ENCODE data around the gene NRG3. TPM values are rescaled to one million over a fixed set of nuclear protein-coding genes. Genes with fewer than 3 reads are reported as not detected.

NRG3 gene
- polyA plus RNA-seq, 3 donors: 0.07 to 0.34 (median 0.18) TPM

- no peak overlapping the region for H3K27ac ChIP-seq (ENCODE audit: low read depth, low read length)
Observed at GRCh38 chr10:82160307-82160706, 285.3 kb downstream of the NRG3 start.

GRCh38 chr10:82161264-82161663 lies 286.3 kb downstream of the NRG3 start:
- no peak overlapping the region for H3K27ac ChIP-seq (ENCODE audit: low read depth, low read length)
- 67 to 73% (median 71%) methylated on average over 2 of the region's 2 CpGs for WGBS, 3 donors

More at GRCh38 chr10:82160307-82160706, 285.3 kb downstream of the NRG3 start:
- 88 to 96% (median 93%) methylated on average over 1 of the region's 1 CpG for WGBS, 3 donors

DNA sequence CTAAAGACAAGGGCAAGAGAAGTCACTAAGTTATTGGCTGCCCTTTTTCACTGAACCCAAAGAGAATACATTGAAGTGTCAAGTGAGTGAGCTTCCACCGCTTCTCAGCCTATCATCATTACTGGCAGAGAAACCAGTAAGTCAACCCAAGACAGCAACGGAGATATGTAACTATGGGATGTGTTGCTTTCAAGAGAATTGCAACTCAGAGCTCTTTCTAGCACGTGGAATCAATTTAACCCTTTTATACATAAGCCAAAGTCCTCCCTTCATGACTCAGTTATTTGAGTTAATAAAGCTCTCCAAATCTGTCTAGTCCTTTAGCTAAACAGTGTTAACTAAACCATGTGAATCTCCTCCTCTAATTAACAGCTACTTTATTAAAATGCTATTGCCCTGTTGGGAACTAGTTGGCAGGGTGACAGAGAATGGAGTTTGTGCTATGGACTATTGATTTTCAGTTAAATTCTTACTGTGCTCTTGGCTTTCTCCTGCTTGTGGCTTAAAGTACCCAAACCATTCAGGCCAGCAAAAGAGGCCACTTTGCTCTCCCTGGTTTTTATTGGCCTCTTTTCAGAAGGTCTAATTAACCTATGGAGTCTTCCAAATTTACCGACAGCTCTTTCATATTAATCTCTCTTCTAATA lies 287.7 kb downstream of the NRG3 start:
- WGBS, 3 donors: 36 to 66% (median 62%) methylated on average over 4 of the region's 4 CpGs
- no peak overlapping the region for H3K27ac ChIP-seq (ENCODE audit: low read depth, low read length)

DNA sequence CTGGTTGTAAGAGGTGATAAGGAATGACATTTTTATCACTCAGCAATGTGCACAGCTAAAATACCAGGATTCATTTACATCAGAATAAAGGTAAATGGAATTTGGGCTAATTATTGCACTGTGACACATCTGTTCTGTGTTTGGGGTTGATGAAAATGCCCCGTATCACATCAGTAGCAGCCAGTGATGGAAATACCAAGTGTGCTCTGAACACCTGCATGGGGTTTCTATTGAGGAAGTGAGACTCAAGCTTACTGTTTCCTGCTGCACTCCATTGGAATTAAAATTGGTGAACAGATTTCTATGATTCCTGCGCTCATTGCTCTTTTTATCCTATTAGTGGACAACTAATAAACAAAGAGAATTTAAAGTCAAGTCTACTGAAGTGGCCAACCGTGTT lies 296.9 kb downstream of the NRG3 start:
- H3K27ac ChIP-seq (ENCODE audit: low read depth, low read length): no peak overlapping the region
- 82 to 87% (median 85%) methylated on average over 3 of the region's 3 CpGs for WGBS, 3 donors

DNA sequence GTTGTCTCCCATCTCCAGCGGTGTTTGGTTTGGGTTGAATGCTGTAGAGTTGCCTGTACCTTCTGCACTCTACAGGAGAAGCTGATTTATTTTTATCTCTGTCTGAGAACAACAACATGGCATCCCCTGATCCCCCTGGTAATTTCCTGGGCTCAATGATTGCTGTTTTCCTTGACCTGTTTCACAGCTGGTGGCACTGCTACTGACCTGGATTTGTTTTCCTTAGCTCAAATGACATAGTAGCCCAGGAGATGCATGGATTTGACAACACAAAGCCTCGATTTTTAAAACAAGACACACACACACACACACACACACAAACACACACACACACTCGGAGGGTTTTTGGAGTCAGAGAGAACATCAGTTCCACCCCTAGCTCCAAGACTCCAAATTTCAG lies 301.6 kb downstream of the NRG3 start:
- 54 to 58% (median 57%) methylated on average over 3 of the region's 3 CpGs for WGBS, 3 donors

DNA sequence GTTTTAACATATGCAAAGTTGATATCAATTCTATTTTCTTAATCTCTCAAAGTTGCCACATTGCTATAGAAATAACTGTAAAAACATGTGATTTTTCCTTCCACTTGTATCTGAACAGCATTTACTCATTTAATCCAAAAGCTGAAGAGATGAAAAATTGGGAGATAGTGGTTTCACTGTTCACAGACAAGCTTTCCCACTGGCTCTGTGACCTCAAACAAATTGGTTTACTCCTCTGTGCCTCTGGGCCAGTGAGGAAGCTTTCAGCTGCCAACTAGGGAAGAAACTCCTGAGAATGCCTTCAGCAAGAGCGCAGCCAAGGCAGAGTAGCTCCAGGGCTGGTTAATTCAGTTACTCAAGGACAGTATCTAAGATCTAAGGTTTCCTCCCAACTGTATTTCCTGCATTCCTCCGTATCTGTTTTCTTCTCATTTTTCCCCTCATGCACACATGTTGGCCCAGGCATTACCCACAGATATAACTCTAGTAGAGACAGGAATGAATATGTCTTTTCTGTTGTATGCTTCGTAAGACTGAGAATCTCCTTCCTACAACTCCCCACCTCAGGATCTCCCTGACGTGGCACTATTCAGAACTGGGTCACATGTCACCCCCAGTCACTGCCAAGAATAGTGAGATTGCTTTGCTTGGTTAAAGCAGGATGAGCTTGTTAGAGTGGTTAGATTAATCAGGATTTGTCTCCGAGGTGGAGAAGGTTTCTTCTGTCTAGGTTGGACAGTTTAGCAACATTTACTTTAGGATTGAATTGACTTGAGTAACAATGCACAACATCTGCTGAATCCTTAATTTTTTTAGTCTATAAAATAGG lies 315.7 kb downstream of the NRG3 start:
- H3K27ac ChIP-seq (ENCODE audit: low read depth, low read length): no peak overlapping the region
- 41 to 70% (median 44%) methylated on average over 5 of the region's 5 CpGs for WGBS, 3 donors

More for the DNA sequence above, 301.6 kb downstream of the NRG3 start:
- no peak overlapping the region for H3K27ac ChIP-seq (ENCODE audit: low read depth, low read length)

GRCh38 chr10:82191653-82192052 lies 316.7 kb downstream of the NRG3 start:
- 76 to 83% (median 81%) methylated on average over 2 of the region's 2 CpGs for WGBS, 3 donors
- H3K27ac ChIP-seq (ENCODE audit: low read depth, low read length): no peak overlapping the region

DNA sequence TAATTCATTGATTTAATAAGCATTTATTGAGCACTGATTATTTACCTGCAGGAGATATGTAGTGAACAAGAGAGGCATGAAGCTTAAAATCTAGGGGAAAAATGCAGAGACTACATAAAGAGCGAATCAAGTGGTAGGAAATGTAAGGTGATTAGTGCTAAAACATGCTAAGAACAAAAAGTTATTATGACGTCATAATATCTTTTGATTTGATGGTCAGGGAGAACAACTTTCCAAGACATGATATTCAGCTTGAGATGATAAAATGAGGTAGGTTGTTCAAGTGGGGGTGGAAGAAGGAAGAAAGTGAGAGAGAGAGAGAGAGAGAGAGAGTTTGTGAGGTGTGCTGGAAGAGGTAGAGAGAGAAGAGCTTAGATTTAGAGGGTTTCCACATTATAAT lies 317.7 kb downstream of the NRG3 start:
- WGBS, 3 donors: 77 to 87% (median 83%) methylated on average over 2 of the region's 2 CpGs

GRCh38 chr10:82194419-82194818 lies 319.4 kb downstream of the NRG3 start:
- WGBS, 3 donors: 89 to 95% (median 91%) methylated on average over 7 of the region's 7 CpGs
- no peak overlapping the region for H3K27ac ChIP-seq (ENCODE audit: low read depth, low read length)

More for the DNA sequence above, 317.7 kb downstream of the NRG3 start:
- no peak overlapping the region for H3K27ac ChIP-seq (ENCODE audit: low read depth, low read length)

GRCh38 chr10:82206831-82207230 lies 331.8 kb downstream of the NRG3 start:
- H3K27ac ChIP-seq (ENCODE audit: low read depth, low read length): no peak overlapping the region
- 79 to 94% (median 80%) methylated on average over 2 of the region's 2 CpGs for WGBS, 3 donors

DNA sequence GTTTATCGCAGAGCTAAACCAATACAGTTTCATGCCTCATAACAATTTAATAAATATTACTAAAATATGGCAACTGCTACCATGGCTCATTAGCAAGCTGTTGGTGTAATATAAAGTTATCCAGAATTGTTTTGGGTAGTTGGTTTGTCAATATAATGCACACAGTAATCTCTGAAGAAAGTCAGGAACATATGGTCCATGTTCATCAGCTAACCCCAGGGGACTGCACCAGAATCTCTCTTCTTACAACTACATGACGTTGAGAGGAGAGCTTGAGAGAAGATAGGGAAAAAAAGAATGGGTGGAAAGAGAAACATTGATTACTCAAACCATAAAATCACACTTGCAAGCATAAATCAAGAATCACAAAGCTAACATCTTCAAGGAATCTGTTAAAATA lies 333.7 kb downstream of the NRG3 start:
- no peak overlapping the region for H3K27ac ChIP-seq (ENCODE audit: low read depth, low read length)
- WGBS, 3 donors: 75 to 77% (median 75%) methylated on average over 2 of the region's 2 CpGs

DNA sequence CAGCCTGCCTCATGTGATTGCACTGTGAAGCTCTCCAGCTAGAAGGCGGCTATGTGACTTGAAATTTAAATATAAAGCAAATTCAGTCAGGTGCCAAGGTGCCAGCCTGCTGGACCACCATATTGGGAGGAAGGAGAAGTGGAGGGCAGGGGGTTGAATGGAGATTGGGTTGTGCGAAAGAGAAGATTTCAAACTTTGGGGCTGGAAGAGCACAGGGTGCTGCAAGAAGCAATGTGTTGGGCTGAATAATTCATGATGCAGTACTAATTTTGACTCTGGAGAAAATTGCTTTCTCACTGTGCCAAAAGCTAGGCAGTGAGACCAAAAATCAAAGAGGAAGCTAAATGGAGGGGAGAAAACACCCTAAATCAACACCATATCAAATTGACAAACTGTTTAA lies 335.3 kb downstream of the NRG3 start:
- WGBS, 3 donors: 87 to 91% (median 89%) methylated on average over 2 of the region's 2 CpGs
- H3K27ac ChIP-seq (ENCODE audit: low read depth, low read length): no peak overlapping the region

GRCh38 chr10:82211346-82211745 lies 336.4 kb downstream of the NRG3 start:
- 24 to 63% (median 26%) methylated on average over 3 of the region's 3 CpGs for WGBS, 3 donors
- no peak overlapping the region for H3K27ac ChIP-seq (ENCODE audit: low read depth, low read length)

DNA sequence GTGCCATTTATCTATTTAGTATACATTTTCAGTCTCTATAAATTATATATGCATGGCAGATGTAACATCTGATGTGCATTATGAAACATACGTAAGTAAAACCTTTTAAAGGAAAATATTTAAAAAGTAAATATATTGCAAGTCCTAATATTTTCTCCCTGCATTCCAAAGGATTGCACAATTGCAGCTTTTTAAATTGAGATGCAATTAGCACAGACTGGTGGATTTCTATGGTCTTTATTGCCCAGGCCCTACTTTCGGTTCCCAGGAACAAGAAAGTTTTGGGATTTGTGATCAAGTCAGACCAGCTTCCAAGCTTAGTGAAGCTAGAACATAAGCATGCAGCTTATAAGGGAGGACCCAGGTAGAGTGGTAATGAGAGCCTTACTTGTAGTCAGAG lies 337.8 kb downstream of the NRG3 start:
- WGBS, 3 donors: 47 to 81% (median 79%) methylated on average over 2 of the region's 2 CpGs
- no peak overlapping the region for H3K27ac ChIP-seq (ENCODE audit: low read depth, low read length)

GRCh38 chr10:82213784-82214183 lies 338.8 kb downstream of the NRG3 start:
- 74 to 87% (median 82%) methylated on average over 5 of the region's 5 CpGs for WGBS, 3 donors
- no peak overlapping the region for H3K27ac ChIP-seq (ENCODE audit: low read depth, low read length)

DNA sequence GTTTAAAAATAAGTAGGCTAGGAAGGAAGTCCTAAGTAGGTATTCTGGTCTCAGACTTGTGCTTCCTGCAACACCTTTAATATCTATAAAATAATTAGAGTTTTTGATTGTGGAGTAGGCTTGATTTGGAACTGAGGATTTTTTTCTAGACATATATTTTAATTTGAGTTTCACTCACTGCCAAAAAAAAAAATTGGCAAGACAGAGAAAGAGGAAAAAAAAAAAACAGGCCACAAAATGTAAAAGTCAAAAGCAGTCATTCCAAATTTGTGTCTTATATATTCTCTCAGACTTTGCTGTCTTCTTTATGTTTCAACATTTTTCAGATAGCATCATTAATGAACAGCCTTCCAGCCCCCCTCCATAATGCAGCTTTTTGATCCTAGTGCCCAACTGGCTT lies 346.1 kb downstream of the NRG3 start:
- H3K27ac ChIP-seq (ENCODE audit: low read depth, low read length): no peak overlapping the region

- no peak overlapping the region for H3K27ac ChIP-seq (ENCODE audit: low read depth, low read length)
- WGBS, 3 donors: 33 to 53% (median 51%) methylated on average over 2 of the region's 2 CpGs
Observed at GRCh38 chr10:82221601-82222149, 346.7 kb downstream of the NRG3 start.

GRCh38 chr10:82228701-82229100 lies 353.7 kb downstream of the NRG3 start:
- 79 to 82% (median 81%) methylated on average over 4 of the region's 4 CpGs for WGBS, 3 donors
- H3K27ac ChIP-seq (ENCODE audit: low read depth, low read length): no peak overlapping the region

DNA sequence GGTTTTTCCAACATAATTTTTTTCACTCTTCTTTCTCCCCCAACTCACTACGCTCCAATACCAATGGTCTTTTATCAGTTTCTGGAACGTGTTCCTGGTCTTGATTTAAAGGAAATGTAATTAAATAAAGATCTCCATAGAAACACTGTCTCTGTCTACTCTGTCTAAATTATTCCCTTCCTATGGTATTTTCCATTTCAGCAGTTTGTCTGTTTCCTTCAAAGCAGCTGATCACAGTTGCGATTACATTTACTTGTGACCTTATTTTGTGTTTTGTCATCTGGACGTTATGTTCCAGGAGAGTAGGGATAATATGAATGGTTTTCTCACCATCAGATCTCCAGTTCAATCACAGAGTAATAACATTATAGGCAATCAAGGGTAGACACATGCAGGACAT lies 359.2 kb downstream of the NRG3 start:
- 69 to 80% (median 72%) methylated on average over 4 of the region's 4 CpGs for WGBS, 3 donors

More for the DNA sequence above, 359.2 kb downstream of the NRG3 start:
- H3K27ac ChIP-seq (ENCODE audit: low read depth, low read length): no peak overlapping the region

Data from adipose tissue (tissue), 3 donors.